Panc1 (cell line): Measurements from ENCODE around the gene IL13RA2. TPM values are rescaled to one million over a fixed set of nuclear protein-coding genes. Genes with fewer than 3 reads are reported as not detected.

Experiments
- ATAC-seq: fragments of 200-7000 bp; cut with Tn5 transposase; 2 replicates; pipeline ENCODE4 v1.9.1; 2020; ENCODE audit warnings: mild to moderate bottlenecking, moderate library complexity
- BruUV-seq: library from RNA; stranded (reverse); fragments of 400-500 nt; replicated peaks from 2 replicates; lab custom pipeline; 2021; lab: Mats Ljungman, UMichigan
- CTCF ChIA-PET: fragments of 300-600 bp; sonication (Branson Sonifier 250); formaldehyde crosslinking; loops from one replicate; lab custom pipeline; 2022; ENCODE audit warnings: antibody characterized with exemption; lab: Charles Lee
- POLR2A ChIA-PET: fragments of 300-600 bp; sonication (Branson Sonifier 250); formaldehyde crosslinking; loops from one replicate; lab custom pipeline; 2022; ENCODE audit warnings: antibody characterized with exemption; lab: Charles Lee
- DNase-seq: peaks from one replicate; pipeline ENCODE4 v3.0.0-alpha.2; 2010; ENCODE audit warnings: low read depth, low spot score
- H3K27ac ChIP-seq: 2 replicates; pipeline ENCODE4 v1.5.1; 2011; ENCODE audit warnings: mild to moderate bottlenecking, low read length, inconsistent platforms
- H3K27me3 ChIP-seq: fragments of 200-500 bp; sonication (Bioruptor generic); 2 replicates; pipeline ENCODE4 v1.6.0; 2014; ENCODE audit warnings: low read length, inconsistent platforms; ENCODE audit not compliant: control insufficient read depth, insufficient read depth
- H3K36me3 ChIP-seq: fragments of 200-500 bp; sonication (Bioruptor generic); 2 replicates; pipeline ENCODE4 v1.5.1; 2014; ENCODE audit warnings: inconsistent platforms, mild to moderate bottlenecking, low read length, moderate library complexity; ENCODE audit not compliant: control insufficient read depth, insufficient read depth
- H3K4me1 ChIP-seq: 2 replicates; pipeline ENCODE4 v1.5.1; 2011; ENCODE audit warnings: inconsistent platforms, mild to moderate bottlenecking, low read length, moderate library complexity; ENCODE audit not compliant: control insufficient read depth, insufficient read depth
- H3K4me3 ChIP-seq, 2 experiments: 2 replicates each; pipeline ENCODE4 v1.5.1; 2011 to 2012; ENCODE audit warnings: low read depth in 2 of 2, low read length in 2 of 2, mild to moderate bottlenecking in 2 of 2, inconsistent platforms in 1 of 2, moderate library complexity in 1 of 2
- H3K9me3 ChIP-seq: fragments of 200-500 bp; sonication (Bioruptor generic); 2 replicates; pipeline ENCODE4 v1.5.1; 2014; ENCODE audit warnings: low read depth, mild to moderate bottlenecking, inconsistent platforms, low read length, moderate library complexity; ENCODE audit not compliant: control insufficient read depth, insufficient read depth
- CTCF ChIP-seq: fragments of 450-650 bp; IDR thresholded peaks from 2 replicates; pipeline ENCODE4 v1.5.1; 2017; ENCODE audit warnings: mild to moderate bottlenecking
- POLR2AphosphoS5 ChIP-seq: IDR thresholded peaks from 2 replicates; pipeline ENCODE4 v1.6.1; 2012; ENCODE audit warnings: mild to moderate bottlenecking, low read depth, low read length, moderate library complexity
- SIN3A ChIP-seq: IDR thresholded peaks from 2 replicates; pipeline ENCODE4 v1.6.1; 2012; ENCODE audit warnings: low read depth, mild to moderate bottlenecking, low read length, moderate library complexity, borderline replicate concordance; ENCODE audit not compliant: insufficient read depth
- TCF7L2 ChIP-seq: IDR thresholded peaks from 2 replicates; pipeline ENCODE4 v1.6.1; 2011; ENCODE audit warnings: mild to moderate bottlenecking, low read depth, low read length, inconsistent platforms
- in situ Hi-C: cut with HindIII; loops from 2 replicates; pipeline ENCODE4 v1.10.0; 2016; ENCODE audit warnings: low sequenced_read_pairs, low pct_unique_long_range_greater_than_20kb
- intact Hi-C: fragments of 100-400 bp; cut with micrococcal nuclease; formaldehyde crosslinking; loops from one replicate; pipeline ENCODE4 v1.10.0; 2022; ENCODE audit not compliant: unreplicated experiment
- total RNA-seq: library from RNA; stranded (reverse); gene quantifications from one replicate; pipeline ENCODE4 v1.2.1, GENCODE V29; 2021; ENCODE audit not compliant: unreplicated experiment
- TF ChIP-seq, protein P1 (sequence below), 2 experiments: IDR thresholded peaks; 2 replicates each; pipeline ENCODE4 v1.6.1; 2011 to 2012; ENCODE audit warnings: low read depth in 2 of 2, control low read depth in 1 of 2, low read length in 1 of 2, mild to moderate bottlenecking in 1 of 2, moderate library complexity in 1 of 2; ENCODE audit not compliant: insufficient read depth in 1 of 2

The IL13RA2 gene
- total RNA-seq, 1 experiment from 2014 or later: not detected

GRCh38 chrX:115040417-115040816 is 23.0 kb upstream of the IL13RA2 start:
- in situ Hi-C loops (no loop called here), intact Hi-C loops (no loop called here)
- no peak for TF ChIP-seq SIN3A
- TF ChIP-seq, protein P1, sequence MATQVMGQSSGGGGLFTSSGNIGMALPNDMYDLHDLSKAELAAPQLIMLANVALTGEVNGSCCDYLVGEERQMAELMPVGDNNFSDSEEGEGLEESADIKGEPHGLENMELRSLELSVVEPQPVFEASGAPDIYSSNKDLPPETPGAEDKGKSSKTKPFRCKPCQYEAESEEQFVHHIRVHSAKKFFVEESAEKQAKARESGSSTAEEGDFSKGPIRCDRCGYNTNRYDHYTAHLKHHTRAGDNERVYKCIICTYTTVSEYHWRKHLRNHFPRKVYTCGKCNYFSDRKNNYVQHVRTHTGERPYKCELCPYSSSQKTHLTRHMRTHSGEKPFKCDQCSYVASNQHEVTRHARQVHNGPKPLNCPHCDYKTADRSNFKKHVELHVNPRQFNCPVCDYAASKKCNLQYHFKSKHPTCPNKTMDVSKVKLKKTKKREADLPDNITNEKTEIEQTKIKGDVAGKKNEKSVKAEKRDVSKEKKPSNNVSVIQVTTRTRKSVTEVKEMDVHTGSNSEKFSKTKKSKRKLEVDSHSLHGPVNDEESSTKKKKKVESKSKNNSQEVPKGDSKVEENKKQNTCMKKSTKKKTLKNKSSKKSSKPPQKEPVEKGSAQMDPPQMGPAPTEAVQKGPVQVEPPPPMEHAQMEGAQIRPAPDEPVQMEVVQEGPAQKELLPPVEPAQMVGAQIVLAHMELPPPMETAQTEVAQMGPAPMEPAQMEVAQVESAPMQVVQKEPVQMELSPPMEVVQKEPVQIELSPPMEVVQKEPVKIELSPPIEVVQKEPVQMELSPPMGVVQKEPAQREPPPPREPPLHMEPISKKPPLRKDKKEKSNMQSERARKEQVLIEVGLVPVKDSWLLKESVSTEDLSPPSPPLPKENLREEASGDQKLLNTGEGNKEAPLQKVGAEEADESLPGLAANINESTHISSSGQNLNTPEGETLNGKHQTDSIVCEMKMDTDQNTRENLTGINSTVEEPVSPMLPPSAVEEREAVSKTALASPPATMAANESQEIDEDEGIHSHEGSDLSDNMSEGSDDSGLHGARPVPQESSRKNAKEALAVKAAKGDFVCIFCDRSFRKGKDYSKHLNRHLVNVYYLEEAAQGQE (IDR thresholded peaks at IDR 0.05; ENCODE audit: insufficient read depth in 1 of 2, low read depth in 2 of 2, low read length in 1 of 2): no peak
- no TSS peak for BruUV-seq
- Histone ChIP-seq H3K27me3 (no peaks in the 10 kb centered on the region), H3K36me3 (no peaks in the 10 kb centered on the region), H3K27ac (no peak overlapping the region), H3K4me1 (no peaks in the 10 kb centered on the region), H3K4me3 (no peak overlapping the region), H3K9me3 (no peaks in the 10 kb centered on the region)
- ATAC-seq (no peak), DNase-seq (no peak)
- POLR2A ChIA-PET: no interaction called here
- CTCF ChIA-PET: no interaction called here

DNA sequence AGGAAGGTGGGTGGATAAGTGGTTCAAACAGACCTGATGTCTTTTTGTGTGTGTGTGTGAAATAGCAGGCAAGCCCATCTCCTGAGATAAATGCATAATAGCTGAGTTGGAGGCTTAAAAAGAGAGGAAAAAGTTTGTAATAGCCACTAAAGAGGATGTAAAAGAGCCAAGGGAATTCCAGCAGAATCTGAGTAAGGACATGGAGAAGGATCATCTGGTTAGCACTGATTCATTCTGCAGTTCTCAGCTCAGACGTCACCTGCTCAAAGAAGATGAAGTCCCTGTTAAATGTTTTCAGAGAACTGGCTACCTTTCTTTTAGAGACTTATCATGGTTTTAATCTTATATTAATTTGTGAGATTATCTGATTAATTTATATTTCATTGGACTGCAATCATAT is 21.0 kb upstream of the IL13RA2 start:
- no peaks in the 10 kb centered on the region for H3K4me1 ChIP-seq
- DNase-seq: no peak
- TF ChIP-seq, protein P1 (IDR thresholded peaks at IDR 0.05; ENCODE audit: insufficient read depth in 1 of 2, low read depth in 2 of 2, low read length in 1 of 2): no peak
- TF ChIP-seq SIN3A: no peak
- no peak for TF ChIP-seq TCF7L2
- no peak for TF ChIP-seq CTCF
- TF ChIP-seq POLR2AphosphoS5: no peak
- H3K4me3 ChIP-seq: no peak overlapping the region
- no peak for ATAC-seq
- ChIA-PET POLR2A (no interaction called here), CTCF (no interaction called here)
- intact Hi-C loops: no loop called here
- no peaks in the 10 kb centered on the region for H3K27me3 ChIP-seq
- no peaks in the 10 kb centered on the region for H3K9me3 ChIP-seq
- BruUV-seq: no TSS peak
- H3K36me3 ChIP-seq: no peaks in the 10 kb centered on the region
- in situ Hi-C loops: no loop called here
- H3K27ac ChIP-seq: no peak overlapping the region
